Stimulated activated CD4-positive, alpha-beta T cell treated with anti-CD3 and anti-CD28 coated beads, TNF-alpha, amount 100 ng/mL, for 48 hours (primary cell): Measurements from ENCODE around the gene HOXD1.

Experiments used
- DNase-seq, 3 donors: peaks; one replicate each; pipeline ENCODE4 v3.0.0-alpha.2; 2020; ENCODE audit warnings: low read depth in 3 of 3

The HOXD1 gene

GRCh38 chr2:176152350-176153181, 35.9 kb upstream of the HOXD1 start:
- DNase-seq: no peak

- no peak for DNase-seq
These were observed 33.8 kb upstream of the HOXD1 start for GRCh38 chr2:176154576-176155252.

- no peak for DNase-seq
These were observed 33.0 kb upstream of the HOXD1 start for GRCh38 chr2:176155356-176156044.

- no peak for DNase-seq
These were observed 32.1 kb upstream of the HOXD1 start for GRCh38 chr2:176156301-176156806.

GRCh38 chr2:176156807-176157498, 31.5 kb upstream of the HOXD1 start, which contains the start of gene HOXD3:
HOXD3 (plus strand) TSS chr2:176157307; CDS start chr2:176169115, 11,808 bp downstream.
- DNase-seq: no peak

GRCh38 chr2:176157499-176158185, 30.8 kb upstream of the HOXD1 start:
- DNase-seq: no peak

GRCh38 chr2:176158186-176158591, 30.3 kb upstream of the HOXD1 start:
- no peak for DNase-seq

GRCh38 chr2:176158855-176159662, 29.4 kb upstream of the HOXD1 start:
- DNase-seq: no peak

GRCh38 chr2:176159663-176160250, 28.7 kb upstream of the HOXD1 start:
- no peak for DNase-seq

- DNase-seq: no peak
These were observed 28.1 kb upstream of the HOXD1 start for GRCh38 chr2:176160251-176160985.

- no peak for DNase-seq
These were observed 27.3 kb upstream of the HOXD1 start for GRCh38 chr2:176160986-176161824.

GRCh38 chr2:176161825-176162626, 26.4 kb upstream of the HOXD1 start:
- DNase-seq: no peak

- no peak for DNase-seq
These were observed 25.4 kb upstream of the HOXD1 start for GRCh38 chr2:176162911-176163671.

GRCh38 chr2:176163672-176164056, 24.8 kb upstream of the HOXD1 start:
- DNase-seq: no peak

GRCh38 chr2:176164201-176164600, 24.3 kb upstream of the HOXD1 start:
- DNase-seq: no peak

GRCh38 chr2:176164611-176165369, 23.7 kb upstream of the HOXD1 start:
- DNase-seq: no peak
